KBM-7 (cell line): Measurements from ENCODE around the gene SCOC.

ENCODE experiments used
- DNase-seq: peaks from one replicate; pipeline ENCODE4 v3.0.0-alpha.2; 2015
- in situ Hi-C: fragments of 300-500 bp; cut with MboI; formaldehyde crosslinking; loops from 2 replicates; pipeline ENCODE4 v1.14.3; 2020; ENCODE audit warnings: low sequenced_read_pairs, low pct_unique_long_range_greater_than_20kb, mixed read lengths

SCOC gene

GRCh38 chr4:140373328-140374129, at the start of gene SCOC:
Gene SCOC (plus strand): TSS chr4:140373646. CDS start chr4:140379171, 5,525 bp downstream.
- DNase-seq = peak; percentile 99
- in situ Hi-C loops = loop anchor here (25.0 kb wide), 2 partner anchors 239 to 489 kb away; no protein-coding TSS in a partner anchor

DNA sequence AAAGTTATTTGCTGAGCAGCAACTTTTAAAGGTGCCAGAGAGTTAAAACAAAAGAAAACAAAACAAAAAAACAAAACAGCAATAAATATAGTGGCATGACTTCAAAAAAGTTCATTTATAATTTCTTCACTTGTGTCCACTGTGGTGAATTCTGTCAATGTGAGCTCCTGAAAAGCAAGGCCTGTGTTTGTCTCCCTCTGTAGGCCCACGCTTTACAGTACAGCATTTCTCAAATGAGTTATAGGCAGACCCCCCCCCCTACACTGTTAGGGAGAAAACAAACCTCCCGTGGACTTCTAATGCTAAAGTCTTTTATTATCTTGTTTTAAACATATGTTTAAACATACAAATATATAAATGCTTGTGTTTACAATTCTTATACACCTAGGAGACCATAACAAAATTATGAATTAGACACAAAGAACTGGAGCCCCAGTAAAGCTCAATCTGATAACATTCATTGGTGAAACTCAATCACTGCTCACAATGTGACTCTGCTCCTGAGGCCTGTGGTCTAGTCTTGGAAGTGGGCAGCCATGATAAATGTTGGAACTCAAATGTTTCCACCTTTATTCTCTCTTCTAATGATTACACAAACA, 47.0 kb upstream of the SCOC start:
- peak; percentile 45 for DNase-seq
- in situ Hi-C loops = no loop called here

DNA sequence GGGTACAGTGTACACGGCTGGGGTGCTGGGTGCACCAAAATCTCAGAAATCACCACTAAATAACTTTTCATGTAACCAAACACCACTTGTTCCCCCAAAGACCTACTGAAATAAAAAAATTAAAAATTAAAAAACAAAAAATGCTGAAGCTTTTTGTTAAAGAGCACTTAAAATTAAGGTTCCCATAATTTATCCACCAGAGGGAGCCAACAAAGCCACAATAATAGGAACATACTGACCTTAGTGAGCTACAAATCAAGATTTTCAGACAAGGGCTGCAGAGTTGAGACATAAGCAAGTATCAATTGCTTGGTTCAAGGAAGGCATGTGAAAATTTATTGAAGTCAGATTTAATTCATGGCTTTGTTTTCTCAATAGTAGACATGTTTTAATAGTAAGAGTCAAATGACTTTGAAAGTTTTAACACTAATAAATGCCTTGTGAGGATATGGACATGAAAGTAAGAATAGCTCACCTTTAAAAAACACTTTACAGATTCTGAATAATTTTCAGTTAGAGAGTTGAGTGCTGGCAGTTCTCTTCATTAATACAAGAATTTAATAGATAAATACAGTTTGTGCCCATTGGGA, 43.0 kb upstream of the SCOC start:
- peak; percentile 52 for DNase-seq
- in situ Hi-C loops = no loop called here

DNA sequence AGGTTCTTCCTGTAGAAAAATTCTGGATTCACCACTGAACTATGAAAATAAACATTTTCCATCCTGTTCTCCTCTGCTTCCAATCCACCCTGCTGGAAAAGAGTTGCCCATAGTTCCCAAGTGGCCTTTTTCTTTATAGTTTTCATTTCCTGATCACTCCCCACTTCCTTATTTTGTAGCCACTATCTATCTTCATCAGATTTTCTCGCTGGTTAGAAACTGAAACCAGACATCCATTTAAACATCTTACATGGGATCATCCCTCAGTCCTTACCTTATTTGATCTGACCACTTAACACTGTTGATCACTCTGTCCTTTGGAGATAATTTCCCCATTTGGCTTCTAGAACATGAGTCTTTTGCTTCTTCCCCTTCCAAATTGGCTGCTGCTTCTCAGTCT, 42.2 kb upstream of the SCOC start:
- DNase-seq = peak; percentile 79
- in situ Hi-C loops = no loop called here

- in situ Hi-C loops = no loop called here
- DNase-seq = no peak
These were observed 41.6 kb upstream of the SCOC start for GRCh38 chr4:140331876-140332275.

DNA sequence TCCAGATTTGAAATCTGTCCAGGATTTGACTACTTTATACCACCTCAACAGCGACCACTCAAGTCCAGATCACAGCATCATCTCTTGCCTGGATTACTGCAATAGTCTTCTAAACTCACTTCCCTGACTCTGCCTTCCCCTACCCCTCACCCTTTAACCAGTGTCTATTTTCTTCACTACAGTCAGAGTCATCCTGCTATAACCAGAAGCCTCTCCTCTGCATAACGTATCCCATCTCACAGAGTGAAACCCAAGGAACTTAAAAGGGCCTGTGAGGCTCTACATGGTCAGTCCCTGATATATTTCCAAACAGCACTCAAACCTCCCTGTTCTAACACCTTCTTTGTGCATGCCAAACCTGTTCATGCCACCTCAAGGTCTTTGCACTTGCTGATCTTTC, 40.7 kb upstream of the SCOC start:
- no peak for DNase-seq
- in situ Hi-C loops = no loop called here

GRCh38 chr4:140333523-140333922, 39.9 kb upstream of the SCOC start:
- in situ Hi-C loops = no loop called here
- DNase-seq = no peak

- in situ Hi-C loops = no loop called here
- DNase-seq = no peak
These were observed 38.4 kb upstream of the SCOC start for GRCh38 chr4:140335076-140335475.

- no peak for DNase-seq
- in situ Hi-C loops = no loop called here
These were observed 36.7 kb upstream of the SCOC start for GRCh38 chr4:140336730-140337129.

DNA sequence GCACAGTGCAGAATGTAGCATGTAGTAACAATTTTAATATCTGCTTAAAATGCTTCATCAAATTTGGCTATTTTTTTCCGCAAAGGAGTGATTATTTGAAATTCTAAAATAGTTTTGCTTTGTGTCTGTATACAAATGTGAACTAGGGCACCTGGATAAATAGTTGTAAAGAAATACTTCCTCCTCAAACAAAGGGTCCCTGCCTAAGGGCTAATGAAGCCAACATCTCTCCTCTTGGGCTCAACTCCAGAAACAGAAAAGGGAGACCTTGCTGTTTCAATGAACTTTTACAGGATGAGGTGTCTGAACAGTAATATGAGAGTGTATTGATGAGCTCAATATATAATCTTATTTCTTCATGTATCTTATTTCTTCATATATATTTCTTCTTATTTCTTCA, 30.8 kb upstream of the SCOC start:
- no peak for DNase-seq
- in situ Hi-C loops = no loop called here

DNA sequence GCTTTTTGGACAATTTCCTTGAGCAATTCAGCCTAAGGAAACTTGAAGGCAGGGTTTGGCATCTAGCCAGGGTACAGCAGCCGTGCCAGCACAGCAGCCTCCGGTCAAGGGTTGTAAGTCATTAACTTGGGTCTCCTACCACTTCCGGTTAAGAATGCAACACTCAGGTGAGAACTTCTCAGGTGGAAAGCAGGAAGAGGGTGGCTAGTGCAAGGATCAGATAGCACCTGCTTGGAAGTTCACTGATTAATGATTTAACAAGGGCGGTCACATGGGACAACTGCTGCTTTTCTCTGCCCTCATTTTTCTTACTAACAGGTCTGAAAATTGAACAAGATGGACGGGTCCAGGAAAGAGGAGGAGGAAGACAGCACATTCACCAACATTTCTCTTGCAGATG, 30.1 kb upstream of the SCOC start:
- in situ Hi-C loops = no loop called here
- peak; percentile 32 for DNase-seq

DNA sequence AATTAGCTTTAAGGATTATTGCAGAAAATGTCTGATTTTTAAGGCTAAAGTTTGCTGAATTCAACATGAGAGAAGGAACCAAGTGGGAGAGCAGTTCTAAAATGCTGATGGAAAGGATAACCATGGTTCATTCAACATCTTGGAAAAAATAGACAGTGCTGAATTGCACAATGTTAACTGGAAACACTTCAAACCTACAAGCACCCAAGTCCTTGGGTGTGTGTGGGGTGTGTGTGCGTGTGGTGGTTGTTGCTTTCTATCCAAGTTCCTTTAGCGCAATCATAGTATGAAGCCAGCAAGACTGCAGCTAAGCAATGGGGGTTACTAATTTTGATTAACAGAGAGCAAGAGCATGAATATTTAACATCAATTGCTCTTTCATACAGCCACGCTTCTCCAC, 29.3 kb upstream of the SCOC start:
- DNase-seq = no peak
- in situ Hi-C loops = no loop called here

DNA sequence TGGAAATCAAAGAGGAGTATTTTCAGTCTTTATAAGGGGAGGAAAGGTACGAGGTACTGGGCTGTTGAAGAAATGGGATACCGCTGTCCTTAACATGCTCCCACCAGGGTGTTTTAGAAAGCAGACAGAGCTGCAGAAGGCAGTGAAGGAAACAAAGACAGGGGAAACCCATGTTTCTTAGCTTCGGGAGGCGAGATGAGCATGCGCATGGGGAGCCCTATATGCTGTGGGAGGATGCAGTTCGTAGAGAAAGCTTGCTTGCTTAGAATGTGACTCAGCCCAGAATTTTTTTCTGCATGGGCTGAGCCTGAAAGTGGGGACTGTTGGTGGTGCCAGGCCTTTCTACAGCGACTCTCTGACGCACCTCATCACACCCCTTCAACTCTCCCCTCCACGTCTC, 28.8 kb upstream of the SCOC start:
- DNase-seq = no peak
- in situ Hi-C loops = no loop called here

GRCh38 chr4:140346136-140346535, 27.3 kb upstream of the SCOC start:
- in situ Hi-C loops = no loop called here
- DNase-seq = no peak

GRCh38 chr4:140349816-140350215, 23.6 kb upstream of the SCOC start:
- in situ Hi-C loops = loop anchor here (25.0 kb wide), 2 partner anchors 262 to 512 kb away; no protein-coding TSS in a partner anchor
- DNase-seq = no peak

GRCh38 chr4:140351093-140352075, 22.1 kb upstream of the SCOC start:
- DNase-seq = no peak
- in situ Hi-C loops = loop anchor here (25.0 kb wide), 2 partner anchors 261 to 511 kb away; no protein-coding TSS in a partner anchor

DNA sequence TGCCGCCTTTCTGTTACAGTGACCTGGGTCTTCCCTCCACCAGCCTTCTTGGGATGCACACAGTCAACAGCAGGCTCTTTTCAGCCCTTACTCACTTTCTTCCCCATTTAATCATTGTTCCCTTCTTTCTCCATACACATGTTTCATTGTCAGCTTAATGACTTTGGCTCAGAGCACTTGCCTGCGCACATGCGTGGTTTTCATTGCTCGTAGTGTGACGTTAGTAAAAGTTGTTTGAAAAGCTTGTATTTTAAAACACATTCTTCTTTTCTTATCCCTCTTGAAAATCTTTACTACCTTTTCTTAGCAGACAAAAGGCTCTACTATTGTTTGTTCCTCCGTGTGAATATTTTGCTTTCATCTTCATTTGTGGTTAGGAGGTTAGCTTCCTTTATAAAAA, 19.7 kb upstream of the SCOC start:
- no peak for DNase-seq
- in situ Hi-C loops = loop anchor here (25.0 kb wide), 2 partner anchors 259 to 509 kb away; no protein-coding TSS in a partner anchor

- DNase-seq = no peak
- in situ Hi-C loops = loop anchor here (25.0 kb wide), 2 partner anchors 257 to 507 kb away; no protein-coding TSS in a partner anchor
These were observed 18.2 kb upstream of the SCOC start for GRCh38 chr4:140355288-140355687.

- no peak for DNase-seq
- in situ Hi-C loops = loop anchor here (25.0 kb wide), 2 partner anchors 254 to 504 kb away; no protein-coding TSS in a partner anchor
These were observed 15.6 kb upstream of the SCOC start for GRCh38 chr4:140357868-140358267.
